Sigmoid colon (tissue), 7 donors: ENCODE measurements around the gene WSB2. TPM values are rescaled to one million over a fixed set of nuclear protein-coding genes. Genes with fewer than 3 reads are reported as not detected.
"Not testable (repeated sequence)": the region's sequence is repeated elsewhere in the genome, so short reads cannot be mapped to it uniquely, and the experiment has no call there.

Experiments used
- DNase-seq: peaks from one replicate; pipeline ENCODE4 v3.0.0-alpha.2; 2019
- H3K27ac ChIP-seq, 4 donors: fragments of 200-600 bp; sonication (generic); one replicate each; pipeline ENCODE4 v1.5.1; 2016 to 2019; ENCODE audit warnings: mild to moderate bottlenecking in 1 of 4
- H3K27me3 ChIP-seq, 3 donors: fragments of 200-600 bp; sonication (generic); one replicate each; pipeline ENCODE4 v1.5.1; 2019; ENCODE audit warnings: mild to moderate bottlenecking in 1 of 3
- H3K36me3 ChIP-seq, 4 donors: fragments of 200-600 bp; sonication (generic); one replicate each; pipeline ENCODE4 v1.5.1; 2016 to 2019
- H3K4me1 ChIP-seq, 4 donors: fragments of 200-600 bp; sonication (generic); one replicate each; pipeline ENCODE4 v1.5.1; 2017 to 2019
- H3K4me3 ChIP-seq, 4 donors: fragments of 200-600 bp; sonication (generic); one replicate each; pipeline ENCODE4 v1.5.1; 2017 to 2019; ENCODE audit warnings: mild to moderate bottlenecking in 2 of 4, moderate library complexity in 1 of 4
- H3K9me3 ChIP-seq, 4 donors: fragments of 200-600 bp in 3 of 4; sonication (generic) in 3 of 4; one replicate each; pipeline versions ENCODE4 v1.5.1 to v1.6.1; 2013 to 2019
- EP300 ChIP-seq, 4 donors: sonication (generic); formaldehyde crosslinking; IDR thresholded peaks; one replicate each; pipeline ENCODE4 v1.6.1; 2017; ENCODE audit warnings: antibody characterized with exemption in 4 of 4
- POLR2A ChIP-seq, 2 donors: fragments of 450-650 bp; IDR thresholded peaks; one replicate each; pipeline ENCODE4 v1.6.1; 2016; ENCODE audit warnings: antibody characterized with exemption in 2 of 2, mild to moderate bottlenecking in 2 of 2, moderate library complexity in 2 of 2
- POLR2AphosphoS5 ChIP-seq, 4 donors: sonication (generic); formaldehyde crosslinking; IDR thresholded peaks; one replicate each; pipeline ENCODE4 v1.6.1; 2017; ENCODE audit warnings: antibody characterized with exemption in 4 of 4
- WGBS, 2 donors: extraction: QIAGEN DNeasy Blood & Tissue Kit; methylation state at CpG; one replicate each; pipeline ENCODE4 v1.1.7; 2013; 5-methylcytosine and 5-hydroxymethylcytosine counted together
- intact Hi-C: fragments of 100-400 bp; cut with DNase I; formaldehyde crosslinking; loops from one replicate; pipeline ENCODE4 v1.15.1; 2023
- polyA plus RNA-seq, 3 donors: library from polyadenylated mRNA; stranded (reverse); fragments of 200-250 nt; gene quantifications; one replicate each; pipeline ENCODE4 v1.2.3, GENCODE V29; 2013
- total RNA-seq, 4 donors: library from RNA; depleted of rRNA; stranded (reverse); fragments of >200 nt; gene quantifications; one replicate each; pipeline ENCODE4 v1.1.0, GENCODE V29; 2016
- TF ChIP-seq, protein P1 (sequence below), 4 experiments: fragments of 450-650 bp in 3 of 4; fragments of 200-600 bp in 1 of 4; IDR thresholded peaks; one replicate each; pipeline ENCODE4 v1.5.1; 2016 to 2019; ENCODE audit warnings: antibody characterized with exemption in 4 of 4, mild to moderate bottlenecking in 3 of 4, moderate library complexity in 2 of 4
- donor health status: healthy with polysubstance abuse.
- donor health status: Bipolar disorder and iron deficiency.
- donor health status: healthy.

WSB2 gene
- total and polyA plus RNA-seq, 7 donors = 50.2 to 160 (median 60.3) TPM

DNA sequence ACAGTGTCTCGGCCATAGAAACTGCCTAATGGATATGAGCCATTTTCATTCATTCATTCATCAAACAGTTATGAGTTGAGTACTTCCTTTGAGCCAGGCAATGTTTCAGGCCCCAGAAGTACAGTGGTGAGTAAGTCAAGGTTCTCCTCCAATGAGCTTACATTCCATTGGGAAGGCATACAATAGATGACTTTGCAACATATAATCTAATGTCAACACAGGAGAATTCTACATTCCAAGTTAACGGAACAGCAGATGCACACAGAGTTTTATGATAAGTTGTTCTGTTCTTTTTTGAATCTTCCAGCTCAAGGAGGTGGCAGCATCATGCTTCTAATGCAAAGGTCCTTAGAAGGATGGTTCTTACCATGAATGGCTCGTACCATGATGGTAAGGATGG, 47.7 kb downstream of the WSB2 start:
- 75 to 82% methylated on average over 3 of the region's 3 CpGs for WGBS, 2 donors
- Histone ChIP-seq H3K9me3 (no peaks in the 10 kb centered on the region), H3K27ac (no peak overlapping the region), H3K36me3 (no peaks in the 10 kb centered on the region), H3K4me3 (no peak overlapping the region), H3K27me3 (no peaks in the 10 kb centered on the region), H3K4me1 (peaks cover 0 to 17% (median 14%) of the 10 kb centered on the region in 4 donors)
- TF ChIP-seq EP300 (IDR thresholded peaks at IDR 0.05) = no peak
- no peak for TF ChIP-seq POLR2A (IDR thresholded peaks at IDR 0.05)
- no peak for TF ChIP-seq POLR2AphosphoS5 (IDR thresholded peaks at IDR 0.05)
- TF ChIP-seq, protein P1, sequence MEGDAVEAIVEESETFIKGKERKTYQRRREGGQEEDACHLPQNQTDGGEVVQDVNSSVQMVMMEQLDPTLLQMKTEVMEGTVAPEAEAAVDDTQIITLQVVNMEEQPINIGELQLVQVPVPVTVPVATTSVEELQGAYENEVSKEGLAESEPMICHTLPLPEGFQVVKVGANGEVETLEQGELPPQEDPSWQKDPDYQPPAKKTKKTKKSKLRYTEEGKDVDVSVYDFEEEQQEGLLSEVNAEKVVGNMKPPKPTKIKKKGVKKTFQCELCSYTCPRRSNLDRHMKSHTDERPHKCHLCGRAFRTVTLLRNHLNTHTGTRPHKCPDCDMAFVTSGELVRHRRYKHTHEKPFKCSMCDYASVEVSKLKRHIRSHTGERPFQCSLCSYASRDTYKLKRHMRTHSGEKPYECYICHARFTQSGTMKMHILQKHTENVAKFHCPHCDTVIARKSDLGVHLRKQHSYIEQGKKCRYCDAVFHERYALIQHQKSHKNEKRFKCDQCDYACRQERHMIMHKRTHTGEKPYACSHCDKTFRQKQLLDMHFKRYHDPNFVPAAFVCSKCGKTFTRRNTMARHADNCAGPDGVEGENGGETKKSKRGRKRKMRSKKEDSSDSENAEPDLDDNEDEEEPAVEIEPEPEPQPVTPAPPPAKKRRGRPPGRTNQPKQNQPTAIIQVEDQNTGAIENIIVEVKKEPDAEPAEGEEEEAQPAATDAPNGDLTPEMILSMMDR (IDR thresholded peaks at IDR 0.05) = no peak
- intact Hi-C loops = loop anchor here (10.0 kb wide), 1 partner anchor 362 kb away; the partner anchor contains the start of genes SUDS3 and TAOK3
- no peak for DNase-seq

DNA sequence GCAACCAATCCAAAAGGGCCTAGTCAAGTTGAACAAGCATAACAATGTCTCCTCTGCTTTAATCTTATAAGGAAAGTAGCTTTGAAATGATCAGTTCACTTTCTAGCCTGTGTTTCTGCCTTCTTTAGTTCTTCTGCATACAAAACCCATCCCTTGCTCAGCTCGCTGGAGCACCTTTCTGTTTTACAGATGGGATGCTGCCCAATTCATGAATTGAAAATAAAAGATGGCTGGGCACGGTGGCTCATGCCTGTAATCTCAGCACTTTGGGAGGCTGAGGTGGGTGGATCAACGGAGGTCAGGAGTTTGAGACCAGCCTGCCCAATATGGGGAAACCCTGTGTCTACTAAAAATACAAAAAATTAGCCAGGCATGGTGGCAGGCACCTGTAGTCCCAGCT, 49.0 kb downstream of the WSB2 start:
- no peak for DNase-seq
- H3K4me1 ChIP-seq = peaks cover 0 to 7% (median 5%) of the 10 kb centered on the region in 4 donors
- no peaks in the 10 kb centered on the region for H3K27me3 ChIP-seq
- H3K4me3 ChIP-seq = no peak overlapping the region
- TF ChIP-seq, protein P1 (IDR thresholded peaks at IDR 0.05) = no peak
- TF ChIP-seq POLR2A (IDR thresholded peaks at IDR 0.05) = no peak
- no peak for TF ChIP-seq POLR2AphosphoS5 (IDR thresholded peaks at IDR 0.05)
- TF ChIP-seq EP300 (IDR thresholded peaks at IDR 0.05) = no peak
- H3K27ac ChIP-seq = no peak overlapping the region
- H3K9me3 ChIP-seq = no peaks in the 10 kb centered on the region
- intact Hi-C loops = loop anchor here (10.0 kb wide), 1 partner anchor 363 kb away; the partner anchor contains the start of genes SUDS3 and TAOK3
- WGBS, 2 donors = 91 to 94% methylated on average over 3 of the region's 3 CpGs
- no peaks in the 10 kb centered on the region for H3K36me3 ChIP-seq

DNA sequence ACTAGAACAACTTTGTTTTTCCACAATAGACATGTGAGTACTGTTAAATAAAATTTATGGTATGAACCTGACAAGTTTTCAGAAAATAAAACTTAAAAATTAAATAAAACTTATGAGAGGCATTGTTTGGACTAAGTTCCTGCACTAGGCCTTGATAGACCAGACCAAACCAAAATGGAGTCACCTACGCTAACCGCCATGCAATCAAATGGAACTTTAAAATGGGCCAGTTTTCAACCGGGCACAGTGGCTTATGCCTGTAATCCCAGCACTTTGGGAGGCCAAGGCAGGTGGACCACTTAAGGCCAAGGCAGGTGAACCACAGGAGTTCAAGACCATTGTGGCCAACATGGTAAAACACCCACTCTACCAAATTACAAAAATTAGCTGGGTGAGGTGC, 49.6 kb downstream of the WSB2 start:
- 98 to 99% methylated on average over 3 of the region's 3 CpGs for WGBS, 2 donors
- intact Hi-C loops = loop anchor here (10.0 kb wide), 1 partner anchor 363 kb away; the partner anchor contains the start of genes SUDS3 and TAOK3
- no peak for DNase-seq
- no peak for TF ChIP-seq POLR2AphosphoS5 (IDR thresholded peaks at IDR 0.05)
- TF ChIP-seq, protein P1 (IDR thresholded peaks at IDR 0.05) = no peak
- TF ChIP-seq POLR2A (IDR thresholded peaks at IDR 0.05) = no peak
- no peak for TF ChIP-seq EP300 (IDR thresholded peaks at IDR 0.05)
- no peaks in the 10 kb centered on the region for H3K36me3 ChIP-seq
- peaks cover 0 to 7% (median 4%) of the 10 kb centered on the region in 4 donors for H3K4me1 ChIP-seq
- no peak overlapping the region for H3K4me3 ChIP-seq
- no peaks in the 10 kb centered on the region for H3K9me3 ChIP-seq
- H3K27me3 ChIP-seq = no peaks in the 10 kb centered on the region
- no peak overlapping the region for H3K27ac ChIP-seq

DNA sequence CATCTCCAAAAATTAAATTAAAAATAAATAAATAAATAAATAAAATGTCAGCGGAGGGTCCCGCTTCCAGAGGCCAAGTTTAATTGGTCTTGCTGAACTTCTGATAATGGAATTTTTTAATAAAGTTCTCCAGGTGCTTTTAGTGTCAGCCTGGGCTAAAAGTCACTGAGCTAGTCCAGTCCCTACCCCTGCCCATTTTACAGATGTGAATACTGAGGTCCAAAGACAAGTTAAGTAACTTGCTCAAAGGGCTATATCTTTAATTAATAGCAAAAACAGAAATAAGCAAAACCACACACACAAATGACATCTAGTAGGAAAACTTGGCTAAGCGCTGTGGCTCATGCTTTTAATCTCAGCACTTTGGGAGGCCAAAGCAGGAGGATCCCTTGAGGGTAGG, 50.1 kb downstream of the WSB2 start:
- Histone ChIP-seq H3K9me3 (no peaks in the 10 kb centered on the region), H3K36me3 (no peaks in the 10 kb centered on the region), H3K27ac (no peak overlapping the region), H3K4me3 (no peak overlapping the region), H3K27me3 (no peaks in the 10 kb centered on the region), H3K4me1 (peaks cover 0 to 3% (median 1%) of the 10 kb centered on the region in 4 donors)
- DNase-seq = no peak
- WGBS, 2 donors = 96 to 97% methylated on average over 3 of the region's 3 CpGs
- no peak for TF ChIP-seq POLR2A (IDR thresholded peaks at IDR 0.05)
- no peak for TF ChIP-seq EP300 (IDR thresholded peaks at IDR 0.05)
- TF ChIP-seq, protein P1 (IDR thresholded peaks at IDR 0.05) = no peak
- no peak for TF ChIP-seq POLR2AphosphoS5 (IDR thresholded peaks at IDR 0.05)
- intact Hi-C loops = loop anchor here (10.0 kb wide), 1 partner anchor 364 kb away; the partner anchor contains the start of genes SUDS3 and TAOK3

DNA sequence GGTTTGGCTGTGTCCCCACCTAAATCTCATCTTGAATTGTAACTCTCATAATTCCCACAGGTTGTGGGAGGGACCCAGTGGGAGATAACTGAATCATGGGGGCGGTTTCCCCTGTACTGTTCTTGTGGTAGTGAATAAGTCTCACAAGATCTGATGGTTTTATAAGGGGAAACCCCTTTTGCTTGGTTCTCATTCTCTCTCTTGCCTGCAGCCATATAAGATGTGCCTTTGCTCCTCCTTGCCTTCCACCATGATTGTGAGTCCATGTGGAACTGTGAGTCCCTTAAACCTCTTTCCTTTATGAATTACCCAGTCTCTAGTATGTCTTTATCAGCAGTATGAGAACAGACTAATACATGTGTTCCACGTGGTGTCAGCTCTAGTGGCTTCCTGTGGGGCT, 61.2 kb downstream of the WSB2 start:
- H3K4me1 ChIP-seq, H3K27me3 ChIP-seq, intact Hi-C loops, H3K4me3 ChIP-seq, H3K9me3 ChIP-seq, H3K27ac ChIP-seq, H3K36me3 ChIP-seq, DNase-seq: not testable (repeated sequence)
- 77 to 91% methylated on average over 2 of the region's 2 CpGs for WGBS, 2 donors
